ENCODE results near the gene CDKN1C.
A peak's percentile ranks its signal among the peaks of the same experiment; 100 is the strongest.
"Not testable (repeated sequence)": the region's sequence is repeated elsewhere in the genome, so short reads cannot be mapped to it uniquely, and the experiment has no call there.

Gene CDKN1C

GRCh38 chr11:2922655-2923054 is 37.1 kb upstream of the CDKN1C start:
- DNase-seq: no peak

GRCh38 chr11:2921742-2922493 is 36.3 kb upstream of the CDKN1C start:
- no peak for DNase-seq

- DNase-seq: no peak
These were observed 35.7 kb upstream of the CDKN1C start for GRCh38 chr11:2921261-2921660.

- no peak for DNase-seq
These were observed 34.8 kb upstream of the CDKN1C start for GRCh38 chr11:2920343-2920742.

GRCh38 chr11:2919837-2920236 is 34.3 kb upstream of the CDKN1C start:
- no peak for DNase-seq

- no peak for DNase-seq
These were observed 33.6 kb upstream of the CDKN1C start for GRCh38 chr11:2919188-2919587.

- no peak for DNase-seq
These were observed 32.4 kb upstream of the CDKN1C start for GRCh38 chr11:2917842-2918490.

- DNase-seq: no peak
These were observed 31.5 kb upstream of the CDKN1C start for GRCh38 chr11:2916892-2917645.

- no peak for DNase-seq
These were observed 30.7 kb upstream of the CDKN1C start for GRCh38 chr11:2916114-2916891.

GRCh38 chr11:2915473-2915872 is 29.9 kb upstream of the CDKN1C start:
- DNase-seq: no peak

- DNase-seq: no peak
These were observed 29.1 kb upstream of the CDKN1C start for GRCh38 chr11:2914455-2915195.

GRCh38 chr11:2913776-2914175 is 28.2 kb upstream of the CDKN1C start:
- no peak for DNase-seq

- DNase-seq: no peak
These were observed 27.4 kb upstream of the CDKN1C start for GRCh38 chr11:2913019-2913431.

- peak; percentile 71 for DNase-seq
These were observed 26.9 kb upstream of the CDKN1C start for GRCh38 chr11:2912498-2912897.

GRCh38 chr11:2911785-2912391 is 26.3 kb upstream of the CDKN1C start:
- DNase-seq: no peak

- no peak for DNase-seq
These were observed 25.7 kb upstream of the CDKN1C start for GRCh38 chr11:2911088-2911784.

- no peak for DNase-seq
These were observed 24.9 kb upstream of the CDKN1C start for GRCh38 chr11:2910401-2910955.

- no peak for DNase-seq
These were observed 23.7 kb upstream of the CDKN1C start for GRCh38 chr11:2909133-2909902.

- DNase-seq: no peak
These were observed 22.6 kb upstream of the CDKN1C start for GRCh38 chr11:2908130-2908529.

GRCh38 chr11:2905299-2905698 is 19.7 kb upstream of the CDKN1C start:
- not testable (repeated sequence) for DNase-seq
